OCI-LY1 (cell line): ENCODE results near the gene BICDL1.

Experiments used
- H2AFZ ChIP-seq: fragments of 200-600 bp; sonication (generic), shearing (Covaris generic); 2 replicates; pipeline ENCODE4 v1.6.0; 2014; ENCODE audit warnings: antibody characterized with exemption, mild to moderate bottlenecking, low read length
- H3F3A ChIP-seq: fragments of 200-600 bp; sonication (generic), shearing (Covaris generic); 2 replicates; pipeline ENCODE4 v1.6.0; 2014; ENCODE audit warnings: mild to moderate bottlenecking, antibody characterized with exemption, low read length, moderate library complexity; ENCODE audit not compliant: insufficient read depth
- H3K27ac ChIP-seq: fragments of 200-600 bp; sonication (generic); 2 replicates; pipeline ENCODE4 v1.5.1; 2014; ENCODE audit warnings: low read length, mixed run types, mild to moderate bottlenecking, low read depth; ENCODE audit not compliant: poor library complexity, severe bottlenecking
- H3K27me3 ChIP-seq: fragments of 200-600 bp; sonication (generic); 2 replicates; pipeline ENCODE4 v1.6.0; 2014; ENCODE audit warnings: antibody characterized with exemption, mild to moderate bottlenecking, low read length, moderate library complexity; ENCODE audit not compliant: insufficient read depth
- H3K36me3 ChIP-seq: fragments of 200-600 bp; sonication (generic); 2 replicates; pipeline ENCODE4 v1.6.1; 2014; ENCODE audit warnings: mild to moderate bottlenecking, antibody characterized with exemption, low read length, moderate library complexity, mixed read lengths; ENCODE audit not compliant: insufficient read depth
- H3K4me1 ChIP-seq: fragments of 200-600 bp; sonication (generic); 2 replicates; pipeline ENCODE4 v1.5.1; 2014; ENCODE audit warnings: mild to moderate bottlenecking, low read length, moderate library complexity; ENCODE audit not compliant: insufficient read depth, severe bottlenecking
- H3K4me2 ChIP-seq: fragments of 200-600 bp; sonication (generic), shearing (Covaris generic); 2 replicates; pipeline ENCODE4 v1.6.1; 2014; ENCODE audit warnings: low read length
- H3K4me3 ChIP-seq: fragments of 200-600 bp; sonication (generic); 2 replicates; pipeline ENCODE4 v1.5.1; 2014; ENCODE audit warnings: low read length, low read depth, mild to moderate bottlenecking, mixed read lengths; ENCODE audit not compliant: poor library complexity, severe bottlenecking
- H3K79me2 ChIP-seq: fragments of 200-600 bp; shearing (Covaris generic); 2 replicates; pipeline ENCODE4 v1.6.1; 2016; ENCODE audit warnings: mixed run types, low read length, mixed read lengths; ENCODE audit not compliant: insufficient read depth
- H3K9ac ChIP-seq: fragments of 200-600 bp; sonication (generic), shearing (Covaris generic); 2 replicates; pipeline ENCODE4 v1.6.1; 2014; ENCODE audit warnings: mild to moderate bottlenecking, low read length, mixed read lengths
- H3K9me2 ChIP-seq: fragments of 200-600 bp; sonication (generic), shearing (Covaris generic); 2 replicates; pipeline ENCODE4 v1.6.1; 2014; ENCODE audit warnings: low read depth, mild to moderate bottlenecking, low read length, mixed read lengths
- H3K9me3 ChIP-seq: fragments of 200-600 bp; shearing (Covaris generic); 2 replicates; pipeline ENCODE4 v1.6.1; 2014; ENCODE audit warnings: low read length, mixed read lengths
- H4K20me1 ChIP-seq: fragments of 200-600 bp; sonication (generic), shearing (Covaris generic); 2 replicates; pipeline ENCODE4 v1.6.0; 2016; ENCODE audit warnings: mild to moderate bottlenecking, low read length; ENCODE audit not compliant: insufficient read depth
- EZH2 ChIP-seq: fragments of 200-600 bp; sonication (generic), shearing (Covaris generic); IDR thresholded peaks from 2 replicates; pipeline ENCODE4 v1.8.0; 2017; ENCODE audit warnings: borderline replicate concordance, mixed run types, mild to moderate bottlenecking, antibody characterized with exemption, low read length, moderate library complexity, mixed read lengths
- TF ChIP-seq, protein P1 (sequence below): fragments of 200-600 bp; sonication (generic), shearing (Covaris generic); IDR thresholded peaks from 2 replicates; pipeline ENCODE4 v1.5.1; 2017; ENCODE audit warnings: mild to moderate bottlenecking, antibody characterized with exemption, low read length, moderate library complexity, mixed read lengths

The BICDL1 gene

DNA sequence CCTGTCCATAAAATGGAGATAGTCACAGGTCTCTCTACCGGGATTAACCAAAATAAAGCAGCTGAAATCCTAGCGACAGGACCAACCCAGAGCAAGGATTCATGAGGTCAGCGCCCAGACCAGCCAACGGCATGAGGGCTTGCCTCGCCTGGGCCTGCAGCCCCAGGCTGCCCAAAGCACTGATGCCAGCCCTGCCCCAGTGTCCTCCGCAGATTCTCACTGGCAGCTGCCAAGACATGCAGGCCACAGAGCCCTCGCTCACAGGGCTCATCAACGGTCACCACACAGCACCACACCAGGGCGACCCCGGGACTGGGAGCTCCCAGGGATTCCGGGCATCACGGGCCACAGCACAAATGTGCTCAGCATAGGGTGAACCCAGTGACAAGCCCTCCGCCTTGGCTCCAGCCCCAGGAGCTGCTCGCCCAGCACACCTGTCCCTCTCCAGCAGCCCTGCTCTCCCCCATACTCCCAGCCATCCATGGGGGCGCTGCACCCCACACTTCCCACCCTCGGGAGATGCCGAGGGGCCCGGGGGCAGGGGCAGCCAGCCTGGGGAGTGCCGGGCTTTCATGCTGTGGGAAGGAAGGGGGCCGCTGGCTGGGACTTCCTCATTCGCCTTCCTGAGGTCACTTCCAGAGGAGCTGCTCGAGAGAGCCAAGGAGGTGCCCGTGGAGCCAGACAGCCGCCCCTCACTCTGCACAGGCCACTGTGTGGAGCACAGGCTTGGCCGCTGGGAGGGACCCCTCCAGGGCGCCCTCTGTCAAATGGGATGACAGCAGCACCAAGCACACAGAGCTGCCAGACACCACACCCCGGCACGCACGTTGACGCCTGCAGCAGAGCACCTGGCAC is 113.4 kb downstream of the BICDL1 start:
- no peak overlapping the region for H3K27ac ChIP-seq
- peak overlapping the region; percentile 42; the same call in 1 of the 2 replicates for H3K4me2 ChIP-seq
- H4K20me1 ChIP-seq = no peaks in the 10 kb centered on the region
- H3K4me1 ChIP-seq = peaks cover 22% of the 10 kb centered on the region
- TF ChIP-seq, protein P1, sequence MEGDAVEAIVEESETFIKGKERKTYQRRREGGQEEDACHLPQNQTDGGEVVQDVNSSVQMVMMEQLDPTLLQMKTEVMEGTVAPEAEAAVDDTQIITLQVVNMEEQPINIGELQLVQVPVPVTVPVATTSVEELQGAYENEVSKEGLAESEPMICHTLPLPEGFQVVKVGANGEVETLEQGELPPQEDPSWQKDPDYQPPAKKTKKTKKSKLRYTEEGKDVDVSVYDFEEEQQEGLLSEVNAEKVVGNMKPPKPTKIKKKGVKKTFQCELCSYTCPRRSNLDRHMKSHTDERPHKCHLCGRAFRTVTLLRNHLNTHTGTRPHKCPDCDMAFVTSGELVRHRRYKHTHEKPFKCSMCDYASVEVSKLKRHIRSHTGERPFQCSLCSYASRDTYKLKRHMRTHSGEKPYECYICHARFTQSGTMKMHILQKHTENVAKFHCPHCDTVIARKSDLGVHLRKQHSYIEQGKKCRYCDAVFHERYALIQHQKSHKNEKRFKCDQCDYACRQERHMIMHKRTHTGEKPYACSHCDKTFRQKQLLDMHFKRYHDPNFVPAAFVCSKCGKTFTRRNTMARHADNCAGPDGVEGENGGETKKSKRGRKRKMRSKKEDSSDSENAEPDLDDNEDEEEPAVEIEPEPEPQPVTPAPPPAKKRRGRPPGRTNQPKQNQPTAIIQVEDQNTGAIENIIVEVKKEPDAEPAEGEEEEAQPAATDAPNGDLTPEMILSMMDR = no peak
- no peak for TF ChIP-seq EZH2
- peak overlapping the region; percentile 33; the same call in 1 of the 2 replicates for H3K9ac ChIP-seq
- no peak overlapping the region for H3K4me3 ChIP-seq
- no peak overlapping the region for H2AFZ ChIP-seq
- no peaks in the 10 kb centered on the region for H3F3A ChIP-seq
- no peaks in the 10 kb centered on the region for H3K9me2 ChIP-seq
- peaks cover 89% of the 10 kb centered on the region for H3K36me3 ChIP-seq
- H3K27me3 ChIP-seq = no peaks in the 10 kb centered on the region
- no peaks in the 10 kb centered on the region for H3K9me3 ChIP-seq
- peaks cover 32% of the 10 kb centered on the region for H3K79me2 ChIP-seq

DNA sequence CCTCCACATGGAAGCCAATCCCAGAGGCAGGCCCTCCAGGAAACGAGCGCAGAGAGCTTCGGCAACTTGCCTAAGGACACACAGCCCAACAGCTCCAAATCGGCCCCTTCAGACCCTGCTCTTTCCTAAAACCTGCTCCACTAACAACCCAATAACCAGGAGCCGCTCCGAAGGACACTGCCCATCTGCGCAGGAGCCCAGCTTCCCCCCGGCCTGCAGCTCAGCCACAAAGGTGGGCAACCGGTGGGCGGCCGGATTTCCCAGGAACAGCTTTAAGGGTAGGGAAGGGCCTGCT is 114.0 kb downstream of the BICDL1 start:
- Histone ChIP-seq H3K27me3 (no peaks in the 10 kb centered on the region), H2AFZ (no peak overlapping the region), H3K9me3 (no peaks in the 10 kb centered on the region), H3K4me2 (no peak overlapping the region), H3K9ac (no peak overlapping the region), H3K27ac (no peak overlapping the region), H3K36me3 (peaks cover 89% of the 10 kb centered on the region), H3K9me2 (no peaks in the 10 kb centered on the region), H3F3A (no peaks in the 10 kb centered on the region), H4K20me1 (no peaks in the 10 kb centered on the region), H3K4me3 (no peak overlapping the region), H3K79me2 (peaks cover 33% of the 10 kb centered on the region), H3K4me1 (peaks cover 22% of the 10 kb centered on the region)
- TF ChIP-seq EZH2 = no peak
- TF ChIP-seq, protein P1 = no peak

DNA sequence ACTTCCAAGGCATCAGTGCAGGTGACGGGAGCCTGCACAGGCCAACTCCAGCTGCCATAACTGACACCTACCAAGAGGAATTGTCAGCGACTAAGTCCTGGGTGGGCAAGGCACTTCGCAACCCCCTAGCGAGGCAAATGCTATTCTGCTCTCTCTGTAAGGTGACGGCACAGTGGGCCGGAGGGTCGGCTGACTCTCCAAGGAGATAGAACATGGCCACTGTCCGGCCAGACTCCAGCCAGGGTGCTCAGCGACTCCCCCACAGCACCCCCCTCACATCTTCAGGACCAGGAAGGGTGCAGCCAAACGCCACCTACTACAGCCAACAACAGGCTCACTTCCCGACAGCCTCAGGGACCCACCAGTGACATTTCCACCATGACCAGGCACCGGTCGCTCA is 114.3 kb downstream of the BICDL1 start:
- Histone ChIP-seq H3K9me2 (no peaks in the 10 kb centered on the region), H2AFZ (no peak overlapping the region), H3K27me3 (no peaks in the 10 kb centered on the region), H3K79me2 (peaks cover 36% of the 10 kb centered on the region), H3K9ac (no peak overlapping the region), H3F3A (no peaks in the 10 kb centered on the region), H4K20me1 (no peaks in the 10 kb centered on the region), H3K4me1 (peaks cover 22% of the 10 kb centered on the region), H3K36me3 (peaks cover 89% of the 10 kb centered on the region), H3K27ac (no peak overlapping the region), H3K9me3 (no peaks in the 10 kb centered on the region), H3K4me2 (no peak overlapping the region), H3K4me3 (no peak overlapping the region)
- TF ChIP-seq, protein P1 = no peak
- TF ChIP-seq EZH2 = no peak
